HUDEP-2 (cell line): ENCODE measurements around the gene RPL38.
A peak's percentile ranks its signal among the peaks of the same experiment; 100 is the strongest.
"Not testable (repeated sequence)": the region's sequence is repeated elsewhere in the genome, so short reads cannot be mapped to it uniquely, and the experiment has no call there.

Experiments
- DNase-seq, 76 experiments: peaks; one replicate each; lab custom pipeline; 2025; ENCODE audit not compliant: unreplicated experiment in 76 of 76; lab: John Stamatoyannopoulos, UW

RPL38 gene

DNA sequence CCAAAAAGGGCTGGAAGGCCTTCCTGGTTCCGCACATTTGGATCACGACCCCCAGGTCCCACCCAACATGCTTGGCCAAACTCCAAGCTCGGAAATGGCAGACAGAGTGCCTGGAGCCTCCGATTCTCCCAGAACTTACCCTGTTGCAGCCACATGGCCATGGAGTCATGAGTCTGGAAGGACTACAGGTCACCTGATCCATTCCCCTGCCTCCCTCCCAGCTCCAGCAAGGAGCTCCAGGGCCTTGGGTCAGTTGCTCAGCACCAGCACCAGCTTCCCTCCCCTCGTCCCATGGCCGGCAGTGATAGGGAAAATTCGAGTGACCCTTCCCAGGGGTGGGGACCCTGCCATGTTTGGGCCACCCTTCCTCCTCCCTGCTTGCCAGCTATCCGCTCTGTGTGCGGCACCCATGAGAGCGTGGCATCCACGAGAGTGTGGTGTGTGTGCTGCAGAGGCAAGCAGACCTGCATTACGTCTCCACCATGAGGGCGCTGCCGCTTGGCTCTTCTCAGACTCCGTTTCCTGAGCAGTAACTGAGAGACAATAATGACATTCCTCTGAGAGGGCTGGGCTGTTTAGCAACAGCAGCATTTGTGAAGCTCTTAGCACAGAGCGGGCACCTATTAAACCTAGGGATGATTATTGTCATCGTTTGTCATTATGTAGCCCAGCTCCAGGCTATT, 21.3 kb upstream of the RPL38 start:
- no peak for DNase-seq

DNA sequence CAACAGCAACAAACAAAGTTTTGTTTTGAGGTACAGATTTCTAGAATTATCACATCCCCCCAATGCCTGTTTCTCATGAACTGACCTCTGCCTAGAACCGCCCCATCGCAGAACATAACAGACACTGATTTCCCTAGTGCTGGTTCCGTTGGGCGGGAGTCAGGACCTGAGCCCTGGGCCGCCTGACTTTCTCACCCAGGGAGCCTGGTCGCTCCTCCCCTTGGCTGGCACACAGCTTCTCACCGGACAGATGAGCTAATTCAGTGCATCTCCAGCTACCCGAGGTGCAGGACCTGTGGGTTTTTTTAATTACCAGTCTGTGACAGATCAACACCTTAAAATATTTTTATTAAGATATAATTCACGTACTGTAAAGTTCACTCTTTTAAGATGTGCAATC, 20.1 kb upstream of the RPL38 start:
- DNase-seq: no peak

DNA sequence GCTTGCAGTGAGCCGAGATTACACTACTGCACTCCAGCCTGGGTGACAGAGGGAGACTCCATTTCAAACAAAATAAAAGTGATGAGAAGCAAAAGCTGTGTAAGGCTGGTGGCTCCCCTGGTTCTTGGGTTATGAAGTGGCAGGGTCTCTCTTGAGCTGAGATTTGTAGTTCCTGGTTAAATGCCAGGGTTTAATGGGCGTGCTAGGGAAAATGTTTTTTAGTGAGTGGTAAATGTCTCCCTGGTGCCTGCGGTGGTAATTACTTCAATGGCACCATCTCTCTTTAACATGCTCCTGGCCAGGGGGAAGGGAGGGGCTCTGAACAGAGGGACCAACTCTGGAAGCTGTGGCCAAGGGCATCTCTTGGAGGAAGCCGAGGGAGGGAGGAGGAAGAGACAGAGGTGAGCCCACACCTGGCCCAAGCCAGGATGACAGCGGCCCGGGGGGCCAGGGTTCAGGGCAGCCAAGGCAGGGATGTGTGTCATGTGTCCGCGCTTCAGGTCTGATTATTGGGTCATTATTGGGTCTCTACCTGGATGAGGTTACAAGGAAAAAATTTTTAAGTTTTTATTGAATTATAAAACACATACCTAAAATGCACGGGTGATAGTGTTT, 17.8 kb upstream of the RPL38 start:
- no peak for DNase-seq

DNA sequence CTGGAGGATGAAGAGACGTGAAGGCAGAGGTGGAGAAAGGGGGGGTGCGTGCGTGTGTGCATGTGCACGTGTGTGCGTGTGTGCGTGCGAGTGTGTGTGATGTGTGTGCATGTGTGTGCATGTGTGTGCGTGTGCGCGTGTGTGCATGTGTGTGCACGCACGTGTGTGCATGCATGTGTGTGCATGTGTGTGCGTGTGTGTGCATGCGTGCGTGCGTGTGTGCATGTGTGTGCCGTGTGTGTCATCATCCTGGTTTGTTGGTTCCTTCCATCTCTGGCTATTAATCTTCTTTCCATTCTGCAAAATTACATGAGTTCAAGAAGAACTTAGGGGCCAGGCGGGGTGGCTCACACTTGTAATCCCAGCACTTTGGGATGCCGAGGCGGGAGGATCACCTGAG, 17.0 kb upstream of the RPL38 start:
- DNase-seq: no peak

DNA sequence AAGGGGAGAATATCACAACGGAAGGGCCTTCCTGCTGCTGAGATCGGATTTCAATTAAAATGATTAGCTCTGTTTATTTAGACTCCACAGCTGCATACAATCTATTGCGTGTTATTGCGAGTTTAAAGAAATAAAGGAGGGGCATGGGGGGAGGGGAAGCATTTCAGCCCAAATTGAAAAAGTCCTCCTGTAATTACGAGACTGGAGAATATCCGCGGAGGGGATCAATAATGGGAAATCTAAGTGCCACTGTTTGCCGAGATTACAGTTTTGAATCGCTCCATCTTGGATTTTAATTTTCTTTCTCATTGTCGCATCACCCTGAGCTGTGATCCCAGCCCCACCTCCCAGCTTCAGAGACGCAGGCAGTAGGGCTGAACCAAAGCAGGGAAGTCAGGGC, 15.7 kb upstream of the RPL38 start:
- DNase-seq: no peak

DNA sequence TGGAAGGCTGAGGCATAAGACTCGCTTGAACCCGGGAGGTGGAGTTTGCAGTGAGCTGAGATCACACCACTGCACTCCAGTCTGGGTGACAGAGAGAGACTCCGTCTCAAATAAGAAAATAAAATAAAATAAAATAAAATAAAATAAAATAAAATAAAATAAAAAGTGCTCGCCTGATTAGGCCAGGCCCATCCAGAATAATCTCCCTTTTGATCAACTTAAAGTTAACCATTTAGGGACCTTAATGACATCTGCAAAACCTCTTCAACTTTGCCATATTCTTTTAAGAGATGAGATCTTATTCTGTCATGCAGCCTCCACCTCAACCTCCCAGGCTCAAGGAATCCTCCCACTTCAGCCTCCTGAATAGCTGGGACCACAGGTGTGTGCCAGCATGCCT, 14.8 kb upstream of the RPL38 start:
- DNase-seq: not testable (repeated sequence)

DNA sequence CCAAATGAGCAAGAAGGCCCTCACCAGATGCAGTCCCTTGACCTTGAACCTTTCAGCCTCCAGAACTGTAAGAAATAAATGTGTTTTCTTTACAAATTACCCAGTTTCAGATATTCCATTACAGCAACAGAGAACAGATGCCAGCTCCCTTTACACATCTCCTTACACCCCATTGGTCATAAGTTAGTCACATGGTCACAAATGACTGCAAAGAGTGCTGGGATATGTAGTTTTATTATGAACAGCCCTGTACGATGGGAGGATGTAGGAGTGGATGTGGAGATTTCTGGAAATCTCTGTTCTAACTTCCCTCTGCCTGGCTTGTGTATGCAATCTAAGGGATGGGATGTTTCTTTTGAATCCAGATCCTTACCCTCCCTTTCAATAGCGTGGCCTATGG, 13.3 kb upstream of the RPL38 start:
- peak in 7 of 76 experiments; percentile 5 to 46 (median 25) for DNase-seq

DNA sequence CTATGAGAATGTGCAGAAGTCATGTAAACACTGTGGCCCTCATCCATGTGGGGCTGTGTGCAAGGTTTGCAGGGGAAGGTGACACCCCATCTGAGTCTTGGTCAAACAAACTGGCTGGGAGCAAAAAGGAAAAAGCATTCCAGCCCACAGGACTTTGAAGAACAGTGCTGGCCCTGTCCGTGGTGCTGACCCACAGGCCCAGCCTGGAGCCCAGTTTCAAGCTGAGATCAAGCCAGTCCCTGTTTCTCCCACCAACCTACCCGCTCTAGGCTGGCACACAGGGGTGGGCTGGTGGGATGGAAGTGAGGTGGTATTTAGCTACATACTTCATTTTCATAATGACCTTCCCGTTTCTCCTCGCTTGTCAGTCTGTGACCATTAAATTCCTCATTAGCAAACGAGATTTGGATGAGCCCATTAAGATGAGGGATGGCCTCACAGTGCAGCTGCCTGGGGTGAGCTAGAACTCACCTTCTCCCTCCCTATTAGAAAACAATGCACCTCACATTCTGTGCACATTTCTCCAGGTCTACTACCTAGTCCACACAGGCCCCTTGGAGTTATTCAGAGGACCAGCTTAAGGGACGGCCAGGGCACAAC, 12.6 kb upstream of the RPL38 start:
- DNase-seq: peak in 1 of 76 experiments; percentile 17

DNA sequence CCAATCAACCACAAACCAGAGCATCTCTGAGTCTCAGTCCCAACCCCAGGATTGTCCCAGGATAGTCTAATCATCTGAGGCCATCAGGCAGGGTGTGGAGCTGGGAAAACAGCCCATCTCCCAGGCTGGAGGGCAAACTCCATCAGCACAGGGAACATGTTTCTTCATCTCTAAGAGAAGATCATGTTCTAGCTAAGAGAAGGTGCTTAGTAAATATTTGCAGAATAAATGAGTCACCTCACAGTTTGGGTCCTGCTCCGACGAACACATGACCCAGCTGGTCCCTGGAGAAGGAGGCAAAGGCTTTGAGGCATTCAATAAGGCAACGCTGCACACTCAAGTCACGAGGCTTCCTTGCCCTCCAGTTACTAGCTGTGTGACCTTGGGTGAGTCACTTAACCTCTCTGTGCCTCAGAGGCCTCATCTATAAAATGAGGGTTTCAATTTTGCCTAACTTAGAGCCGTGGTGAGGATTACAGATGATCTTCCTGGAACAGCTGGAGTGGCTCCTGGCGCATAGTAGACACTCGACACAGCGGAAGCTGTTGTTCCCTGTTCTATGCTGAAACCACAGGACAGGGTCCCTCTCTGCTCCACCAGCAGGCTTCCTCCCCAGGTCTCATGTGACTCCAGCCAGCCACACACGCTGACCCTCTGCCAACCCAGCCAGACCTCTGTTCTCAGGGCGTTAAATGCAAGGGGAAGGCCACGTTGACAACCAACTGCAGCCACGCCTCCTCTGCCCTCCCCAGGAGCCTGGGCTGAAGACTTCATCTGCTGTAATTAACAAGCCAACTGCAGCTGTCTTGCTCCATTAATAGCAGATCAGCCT, 10.3 kb upstream of the RPL38 start:
- no peak for DNase-seq

DNA sequence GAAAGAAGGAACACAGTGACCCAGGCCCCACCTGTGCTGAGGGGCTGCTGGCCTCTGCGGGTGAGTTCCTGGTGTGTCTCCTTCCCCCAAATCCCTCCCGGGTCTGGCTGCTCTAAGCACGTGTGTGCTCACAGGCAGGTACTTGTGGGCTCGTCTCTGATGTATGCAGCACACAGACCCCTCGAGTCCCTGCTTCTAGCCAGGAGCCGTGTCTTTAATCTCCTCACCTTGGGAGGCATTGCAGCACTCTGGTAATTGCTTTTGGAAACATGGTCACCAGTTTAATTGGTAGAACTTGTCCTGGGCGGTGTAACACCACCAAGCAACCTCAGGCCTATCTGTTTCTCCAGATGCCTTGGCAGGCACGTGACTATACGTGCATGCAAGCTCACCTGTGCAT, 8.8 kb upstream of the RPL38 start:
- DNase-seq: no peak

DNA sequence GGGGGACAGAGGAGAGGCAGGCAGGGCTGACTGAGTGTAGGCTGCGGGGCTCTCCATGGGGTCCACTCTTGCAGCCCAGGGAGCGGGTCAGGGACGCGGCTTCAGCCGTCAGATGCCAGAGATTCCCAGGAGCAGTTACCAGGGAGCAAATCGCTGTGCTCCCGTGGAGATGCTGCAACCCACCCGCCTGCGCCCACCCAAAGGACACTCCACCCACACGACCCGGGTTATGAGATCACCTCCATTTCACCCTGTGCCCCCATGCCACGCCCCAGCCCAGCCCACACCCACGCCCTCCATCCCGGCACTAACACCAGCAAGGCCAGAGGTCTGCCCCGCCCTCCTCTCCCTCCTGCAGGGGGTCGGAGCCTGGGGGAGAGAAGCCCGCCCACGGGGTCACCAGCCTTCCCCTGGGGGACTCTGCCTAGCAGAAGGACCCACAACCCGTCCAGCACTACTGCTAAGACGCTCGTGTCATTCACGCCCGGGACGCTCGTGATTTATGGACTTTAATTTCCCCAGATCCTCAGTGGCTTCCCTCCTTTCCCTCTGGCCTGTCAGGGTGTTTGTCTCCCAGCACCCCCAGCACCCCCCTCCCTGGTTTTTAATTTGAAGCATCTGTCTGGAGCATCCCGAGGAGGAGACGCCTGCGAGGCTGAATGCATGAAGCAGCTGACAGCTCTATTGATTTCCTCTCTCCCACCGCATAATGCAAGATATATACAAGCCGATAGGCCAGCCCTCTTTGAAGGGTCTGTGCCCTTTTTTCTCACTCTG, 6.7 kb upstream of the RPL38 start:
- DNase-seq: no peak

DNA sequence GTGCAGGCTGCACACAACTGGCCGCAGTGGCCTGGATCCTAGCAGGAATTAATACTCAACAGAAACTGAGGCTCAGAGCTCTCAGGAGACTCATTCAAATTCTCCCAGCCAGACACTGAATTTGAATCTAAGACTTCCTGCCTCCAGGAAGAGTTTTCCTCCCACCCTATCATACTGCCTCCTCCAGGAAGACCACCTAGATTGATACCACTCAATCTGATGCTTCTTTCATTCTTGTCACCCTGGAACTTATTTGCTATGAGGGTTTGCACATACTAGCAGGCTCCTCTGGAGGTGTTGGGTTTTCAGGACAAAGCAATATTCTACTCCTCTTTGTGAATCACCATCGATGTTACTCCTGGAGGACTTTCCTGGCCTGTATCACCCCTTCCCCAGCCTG, 5.7 kb upstream of the RPL38 start:
- DNase-seq: no peak

DNA sequence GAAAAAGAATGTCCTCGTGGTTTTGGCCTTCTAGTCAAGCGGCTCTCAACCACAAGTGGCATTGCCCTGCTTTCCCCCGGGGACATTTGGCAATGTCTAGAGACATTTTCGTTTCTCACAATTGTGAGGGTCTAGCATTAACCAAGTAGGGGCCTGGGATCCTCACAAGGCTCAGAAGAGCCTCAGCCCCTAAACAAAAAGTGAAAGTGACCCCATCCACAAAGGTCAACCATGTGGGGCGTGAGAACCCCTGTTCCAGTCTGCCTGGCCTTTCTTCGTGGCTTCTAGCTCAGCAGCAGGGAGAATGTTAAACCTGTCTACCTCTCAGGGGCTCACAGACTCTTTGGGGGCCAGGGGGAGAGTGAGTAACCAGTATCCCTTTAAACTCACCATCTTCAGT, 4.8 kb upstream of the RPL38 start:
- DNase-seq: no peak

DNA sequence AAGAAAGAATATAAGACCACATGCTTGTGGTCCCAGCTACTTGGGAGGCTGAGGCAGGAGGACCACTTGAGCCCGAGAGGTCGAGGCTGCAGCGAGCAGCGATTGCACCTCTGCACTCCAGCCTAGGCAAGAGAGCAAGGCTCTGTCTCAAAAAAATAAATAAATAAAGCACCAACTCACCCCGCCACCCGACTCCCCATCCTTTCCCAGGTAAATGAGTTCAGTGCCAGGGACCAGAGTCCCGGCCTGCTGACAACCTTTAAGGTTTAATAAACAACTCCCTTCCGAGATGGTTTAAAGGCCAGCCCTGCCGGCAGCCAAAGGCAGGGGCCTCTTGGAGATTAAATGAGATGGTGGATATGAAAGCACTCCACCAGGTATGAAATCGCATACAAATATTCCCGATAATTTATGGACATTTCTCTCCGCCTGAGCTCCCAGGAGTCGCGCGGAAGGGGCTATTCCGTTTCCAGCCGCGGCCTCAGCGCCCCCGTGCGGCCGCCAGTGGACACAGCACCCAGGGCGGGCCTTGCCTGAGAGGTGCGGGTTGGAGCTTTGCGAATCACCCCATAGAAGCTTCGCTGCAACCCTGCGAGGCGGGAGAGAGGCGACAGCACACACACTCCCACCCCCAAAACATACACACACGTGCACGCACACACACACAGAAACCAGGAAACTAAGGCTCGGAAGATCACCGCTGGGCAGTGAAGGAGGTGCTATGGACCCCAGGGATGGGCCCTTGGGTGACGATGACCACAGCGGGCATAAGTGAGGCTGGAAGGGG, 4.0 kb upstream of the RPL38 start:
- peak in 45 of 76 experiments; percentile 8 to 73 (median 36) for DNase-seq

DNA sequence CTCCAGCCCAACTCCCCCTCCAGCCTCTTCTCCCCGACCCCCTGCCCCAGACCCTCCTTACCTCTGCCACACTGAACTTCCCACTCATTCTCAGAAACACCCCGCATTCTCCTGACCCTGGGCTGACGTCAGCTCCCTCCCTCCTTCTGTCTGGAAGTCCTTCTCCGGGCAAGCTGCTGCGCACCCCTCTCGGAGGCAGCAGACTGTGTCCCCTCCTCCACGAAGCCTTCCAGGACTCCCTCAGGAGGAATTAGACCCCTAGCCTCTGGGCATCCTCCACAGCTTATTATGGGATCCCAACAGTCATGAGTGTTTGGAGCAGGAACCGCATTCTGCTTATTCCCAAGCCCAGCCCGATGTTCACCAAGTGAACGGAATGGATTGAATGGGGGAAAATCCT, 3.4 kb upstream of the RPL38 start:
- DNase-seq: no peak

DNA sequence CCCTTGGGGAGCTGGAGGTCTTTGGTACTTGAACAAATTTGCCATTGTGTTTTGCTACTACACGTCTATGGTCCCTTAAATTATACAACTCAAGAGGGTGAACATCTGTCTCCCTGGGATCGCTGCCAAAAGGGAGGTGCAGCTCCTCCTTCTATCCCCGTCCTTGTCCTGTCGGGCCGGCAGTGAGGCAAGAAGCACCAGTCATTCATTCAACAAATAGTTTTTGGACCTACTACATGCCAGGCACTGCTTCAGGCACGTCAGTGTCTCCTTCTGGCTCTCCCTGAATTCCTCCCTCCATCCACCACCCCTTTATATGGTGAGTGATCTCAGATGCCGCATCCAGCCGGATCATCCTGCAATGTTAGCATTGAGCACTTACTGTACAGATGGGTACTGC, 2.2 kb upstream of the RPL38 start:
- peak in 56 of 76 experiments; percentile 2 to 76 (median 46) for DNase-seq

DNA sequence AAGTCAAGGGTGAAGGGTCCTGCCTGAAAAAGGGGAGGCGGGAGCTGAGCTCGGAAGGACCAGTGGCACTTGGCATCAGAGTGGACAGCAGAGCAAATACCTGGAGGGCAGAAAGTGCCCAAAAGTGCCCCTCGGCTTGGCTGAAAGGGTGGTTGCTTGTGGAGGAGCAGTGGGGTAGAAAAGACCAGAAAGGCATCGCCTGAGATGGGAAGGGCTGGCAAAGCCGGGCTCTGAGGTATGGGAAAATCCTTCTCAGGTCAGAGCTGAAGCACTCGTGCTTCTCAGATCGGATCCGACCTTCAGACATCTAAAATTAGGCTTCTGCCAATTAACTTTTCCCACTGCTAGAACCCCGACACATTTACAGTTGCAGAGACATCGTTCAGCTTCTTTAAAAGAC, 1.5 kb upstream of the RPL38 start:
- DNase-seq: no peak

DNA sequence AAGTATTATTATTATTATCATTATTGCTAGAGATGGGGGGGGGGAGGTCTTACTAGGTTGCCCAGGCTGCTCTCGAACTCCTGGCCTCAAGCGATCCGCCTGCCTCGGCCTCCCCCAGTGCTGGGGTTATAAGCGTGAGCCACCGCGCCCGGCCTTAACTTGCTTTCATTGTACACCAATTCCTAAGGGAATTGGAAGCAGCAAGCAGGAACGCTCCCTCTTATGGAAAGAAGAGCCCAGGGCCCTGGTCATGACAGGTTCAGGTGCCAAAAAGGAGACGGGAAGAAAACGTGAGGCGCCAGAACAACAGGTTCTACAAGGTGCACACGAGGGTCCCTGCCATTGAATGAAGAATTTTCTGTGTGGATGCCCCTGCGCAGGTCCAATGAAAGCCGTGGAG, 540 bp upstream of the RPL38 start:
- DNase-seq: no peak

DNA sequence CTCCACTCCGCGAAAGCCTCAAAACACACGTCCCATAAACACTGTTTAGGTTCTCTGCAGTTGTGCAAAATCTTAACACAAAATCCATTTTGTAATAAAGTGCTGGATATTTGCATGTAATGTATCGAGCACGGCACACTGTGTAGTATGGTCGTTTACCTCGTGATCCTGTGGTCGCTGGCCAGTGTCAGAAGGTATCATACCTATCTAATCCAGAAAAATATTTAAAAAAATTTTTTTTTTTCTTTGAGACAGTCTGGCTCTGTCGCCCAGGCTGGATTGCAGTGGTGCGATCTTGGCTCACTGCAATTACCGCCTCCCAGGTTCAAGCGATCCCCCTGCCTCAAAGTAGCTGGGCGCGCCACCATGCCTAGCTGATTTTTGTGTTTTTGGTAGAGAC, 996 bp downstream of the RPL38 start:
- no peak for DNase-seq

DNA sequence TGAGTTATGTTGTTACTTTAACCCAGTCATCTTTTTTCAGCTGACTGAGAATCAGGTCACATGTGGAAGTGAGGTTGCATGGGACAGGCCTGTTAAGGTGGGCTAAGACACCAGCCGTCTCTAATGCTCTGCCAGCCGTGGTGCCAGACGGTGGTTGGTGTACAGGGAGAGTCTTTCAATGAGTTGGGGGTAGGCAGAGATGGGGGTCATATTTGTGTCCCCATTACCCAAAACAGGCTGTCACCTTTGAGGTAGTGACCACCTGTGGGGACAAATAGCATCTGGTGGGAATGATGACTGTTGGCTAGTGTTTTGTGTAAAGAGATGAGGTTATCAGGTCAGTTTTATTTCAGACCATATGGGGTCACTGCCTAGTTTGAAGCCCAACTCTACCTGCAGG, 1.8 kb downstream of the RPL38 start:
- DNase-seq: no peak
